SK-N-SH treated with all-trans-retinoic acid at 6 μM for 48 hours (cell line): ENCODE data around the gene FZR1.

Source experiments
- ATAC-seq: fragments of 200-7000 bp; cut with Tn5 transposase; 3 replicates; pipeline ENCODE4 v1.9.1; 2020; ENCODE audit warnings: mild to moderate bottlenecking, moderate library complexity
- ARNTL ChIP-seq: fragments of 450-650 bp; formaldehyde crosslinking; IDR thresholded peaks from 2 replicates; pipeline ENCODE4 v1.5.0; 2020; ENCODE audit warnings: low read depth, mild to moderate bottlenecking, moderate library complexity, borderline replicate concordance
- BACH2 ChIP-seq: fragments of 250-450 bp; sonication (Bioruptor Pico); IDR thresholded peaks from 2 replicates; pipeline ENCODE4 v1.9.0; 2021; ENCODE audit warnings: mild to moderate bottlenecking, borderline replicate concordance
- CSDC2 ChIP-seq: fragments of 250-450 bp; sonication (Bioruptor Pico); IDR thresholded peaks from 2 replicates; pipeline ENCODE4 v1.5.0; 2020; ENCODE audit warnings: mild to moderate bottlenecking, moderate library complexity
- ESRRG ChIP-seq: fragments of 250-450 bp; sonication (Bioruptor Pico); IDR thresholded peaks from 2 replicates; pipeline ENCODE4 v1.6.1; 2021; ENCODE audit warnings: mild to moderate bottlenecking
- ISL1 ChIP-seq: fragments of 250-450 bp; sonication (Bioruptor Pico); IDR thresholded peaks from 2 replicates; pipeline ENCODE4 v2.1.2; 2022; ENCODE audit warnings: mild to moderate bottlenecking, moderate library complexity
- OSR1 ChIP-seq: fragments of 250-450 bp; sonication (Bioruptor Pico); IDR thresholded peaks from 2 replicates; pipeline ENCODE4 v1.8.0; 2022; ENCODE audit warnings: moderate library complexity, mild to moderate bottlenecking, inconsistent platforms
- PPARA ChIP-seq: fragments of 250-450 bp; sonication (Bioruptor Pico); IDR thresholded peaks from 2 replicates; pipeline ENCODE4 v1.5.0; 2020; ENCODE audit warnings: mild to moderate bottlenecking, borderline replicate concordance
- RARB ChIP-seq: fragments of 250-450 bp; sonication (Bioruptor Pico); IDR thresholded peaks from 2 replicates; pipeline ENCODE4 v1.8.0; 2021; ENCODE audit warnings: mild to moderate bottlenecking, moderate library complexity
- SNAI2 ChIP-seq: fragments of 250-450 bp; sonication (Bioruptor Pico); IDR thresholded peaks from 2 replicates; pipeline ENCODE4 v1.5.0; 2020; ENCODE audit warnings: mild to moderate bottlenecking, moderate library complexity
- TCF4 ChIP-seq: fragments of 250-450 bp; sonication (Bioruptor Pico); IDR thresholded peaks from 2 replicates; pipeline ENCODE4 v1.8.0; 2021; ENCODE audit warnings: mild to moderate bottlenecking, moderate library complexity, borderline replicate concordance
- TOX ChIP-seq: fragments of 250-450 bp; sonication (Bioruptor Pico); IDR thresholded peaks from 2 replicates; pipeline ENCODE4 v1.8.0; 2021; ENCODE audit warnings: mild to moderate bottlenecking, moderate library complexity, borderline replicate concordance
- ZC3H10 ChIP-seq: fragments of 250-450 bp; sonication (Bioruptor Pico); IDR thresholded peaks from 2 replicates; pipeline ENCODE4 v1.5.1; 2021; ENCODE audit warnings: mild to moderate bottlenecking, moderate library complexity
- ZFP3 ChIP-seq: fragments of 250-450 bp; sonication (Bioruptor Pico); IDR thresholded peaks from 2 replicates; pipeline ENCODE4 v1.5.0; 2020; ENCODE audit warnings: mild to moderate bottlenecking, moderate library complexity
- ZFP30 ChIP-seq: fragments of 450-650 bp; formaldehyde crosslinking; IDR thresholded peaks from 2 replicates; pipeline ENCODE4 v1.5.0; 2022; ENCODE audit warnings: mild to moderate bottlenecking, moderate library complexity
- ZNF565 ChIP-seq: fragments of 450-650 bp; formaldehyde crosslinking; conservative IDR thresholded peaks from 2 replicates; pipeline ENCODE4 v1.5.0; 2020; ENCODE audit warnings: low read depth, mild to moderate bottlenecking, moderate library complexity
- ZNF70 ChIP-seq: fragments of 450-650 bp; formaldehyde crosslinking; IDR thresholded peaks from 2 replicates; pipeline ENCODE4 v1.5.0; 2020; ENCODE audit warnings: mild to moderate bottlenecking, moderate library complexity
- ZNF8 ChIP-seq: fragments of 450-650 bp; formaldehyde crosslinking; IDR thresholded peaks from 2 replicates; pipeline ENCODE4 v1.5.0; 2020; ENCODE audit warnings: mild to moderate bottlenecking, moderate library complexity
- TF ChIP-seq, protein P1 (sequence below): fragments of 250-450 bp; sonication (Bioruptor Pico); IDR thresholded peaks from 2 replicates; pipeline ENCODE4 v1.5.0; 2020; ENCODE audit warnings: mild to moderate bottlenecking, moderate library complexity
- TF ChIP-seq, protein P2 (sequence below): fragments of 250-450 bp; sonication (Bioruptor Pico); IDR thresholded peaks from 2 replicates; pipeline ENCODE4 v1.5.1; 2021; ENCODE audit warnings: mild to moderate bottlenecking, moderate library complexity
- TF ChIP-seq, protein P3 (sequence below): fragments of 250-450 bp; sonication (Bioruptor Pico); IDR thresholded peaks from 2 replicates; pipeline ENCODE4 v1.8.0; 2021; ENCODE audit warnings: low read depth, mild to moderate bottlenecking, moderate library complexity, borderline replicate concordance
- TF ChIP-seq, protein P4 (sequence below): fragments of 250-450 bp; sonication (Bioruptor Pico); IDR thresholded peaks from 2 replicates; pipeline ENCODE4 v1.5.1; 2020; ENCODE audit warnings: low read depth, mild to moderate bottlenecking, moderate library complexity

FZR1 gene

DNA sequence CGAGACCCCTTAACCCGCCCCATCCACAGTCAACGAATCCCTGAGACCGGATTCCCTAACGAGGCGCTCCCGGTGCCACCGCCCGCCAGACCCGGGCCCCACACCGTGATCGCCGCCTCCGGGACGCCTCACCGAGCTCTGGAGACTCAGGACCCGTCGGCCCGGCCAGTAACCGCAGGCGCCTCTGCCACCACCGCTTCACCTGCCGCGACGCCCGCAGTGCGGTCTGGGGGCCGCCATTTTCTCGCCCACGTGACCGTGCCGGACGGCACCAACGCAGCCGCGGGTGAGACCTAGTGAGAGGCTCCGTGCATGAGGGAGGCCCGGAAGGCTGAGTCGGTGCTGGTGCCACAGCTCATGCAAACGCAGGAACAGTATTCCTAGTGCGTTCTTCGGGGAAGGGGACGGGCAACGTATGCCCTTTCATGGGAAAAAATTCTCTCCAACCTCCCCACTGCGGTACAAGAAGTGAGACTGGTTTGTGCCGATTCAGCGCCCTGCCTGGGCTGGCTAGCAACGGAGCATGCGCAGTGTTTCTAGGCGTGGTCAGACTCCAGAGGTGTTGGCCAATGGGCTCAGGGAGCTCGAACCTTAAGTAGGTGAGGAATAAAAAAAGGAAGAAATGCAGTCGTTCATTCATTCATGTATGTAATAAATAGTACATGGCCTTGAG lies 5.5 kb upstream of the FZR1 start, which contains the start of gene DOHH:
Gene DOHH (minus strand): TSS at position 246 of the 673 bp plus-strand sequence. CDS start 3,860 bp downstream, outside the sequence.
- ATAC-seq, result peak; percentile 96
- TF ChIP-seq ZC3H10 (no peak), TCF4 (no peak), ZNF565 (CRISPR knock-in tag) (no peak), TOX (CRISPR knock-in tag) (no peak), SNAI2 (CRISPR knock-in tag) (no peak), BACH2 (no peak), ARNTL (CRISPR knock-in tag) (no peak), CSDC2 (CRISPR knock-in tag) (no peak), ZFP3 (CRISPR knock-in tag) (no peak), PPARA (CRISPR knock-in tag) (no peak), ZFP30 (CRISPR knock-in tag) (no peak), OSR1 (CRISPR knock-in tag) (no peak), ISL1 (CRISPR knock-in tag) (no peak)
- TF ChIP-seq, protein P1, sequence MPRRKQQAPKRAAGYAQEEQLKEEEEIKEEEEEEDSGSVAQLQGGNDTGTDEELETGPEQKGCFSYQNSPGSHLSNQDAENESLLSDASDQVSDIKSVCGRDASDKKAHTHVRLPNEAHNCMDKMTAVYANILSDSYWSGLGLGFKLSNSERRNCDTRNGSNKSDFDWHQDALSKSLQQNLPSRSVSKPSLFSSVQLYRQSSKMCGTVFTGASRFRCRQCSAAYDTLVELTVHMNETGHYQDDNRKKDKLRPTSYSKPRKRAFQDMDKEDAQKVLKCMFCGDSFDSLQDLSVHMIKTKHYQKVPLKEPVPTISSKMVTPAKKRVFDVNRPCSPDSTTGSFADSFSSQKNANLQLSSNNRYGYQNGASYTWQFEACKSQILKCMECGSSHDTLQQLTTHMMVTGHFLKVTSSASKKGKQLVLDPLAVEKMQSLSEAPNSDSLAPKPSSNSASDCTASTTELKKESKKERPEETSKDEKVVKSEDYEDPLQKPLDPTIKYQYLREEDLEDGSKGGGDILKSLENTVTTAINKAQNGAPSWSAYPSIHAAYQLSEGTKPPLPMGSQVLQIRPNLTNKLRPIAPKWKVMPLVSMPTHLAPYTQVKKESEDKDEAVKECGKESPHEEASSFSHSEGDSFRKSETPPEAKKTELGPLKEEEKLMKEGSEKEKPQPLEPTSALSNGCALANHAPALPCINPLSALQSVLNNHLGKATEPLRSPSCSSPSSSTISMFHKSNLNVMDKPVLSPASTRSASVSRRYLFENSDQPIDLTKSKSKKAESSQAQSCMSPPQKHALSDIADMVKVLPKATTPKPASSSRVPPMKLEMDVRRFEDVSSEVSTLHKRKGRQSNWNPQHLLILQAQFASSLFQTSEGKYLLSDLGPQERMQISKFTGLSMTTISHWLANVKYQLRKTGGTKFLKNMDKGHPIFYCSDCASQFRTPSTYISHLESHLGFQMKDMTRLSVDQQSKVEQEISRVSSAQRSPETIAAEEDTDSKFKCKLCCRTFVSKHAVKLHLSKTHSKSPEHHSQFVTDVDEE (CRISPR knock-in tag), result no peak
- TF ChIP-seq, protein P2, sequence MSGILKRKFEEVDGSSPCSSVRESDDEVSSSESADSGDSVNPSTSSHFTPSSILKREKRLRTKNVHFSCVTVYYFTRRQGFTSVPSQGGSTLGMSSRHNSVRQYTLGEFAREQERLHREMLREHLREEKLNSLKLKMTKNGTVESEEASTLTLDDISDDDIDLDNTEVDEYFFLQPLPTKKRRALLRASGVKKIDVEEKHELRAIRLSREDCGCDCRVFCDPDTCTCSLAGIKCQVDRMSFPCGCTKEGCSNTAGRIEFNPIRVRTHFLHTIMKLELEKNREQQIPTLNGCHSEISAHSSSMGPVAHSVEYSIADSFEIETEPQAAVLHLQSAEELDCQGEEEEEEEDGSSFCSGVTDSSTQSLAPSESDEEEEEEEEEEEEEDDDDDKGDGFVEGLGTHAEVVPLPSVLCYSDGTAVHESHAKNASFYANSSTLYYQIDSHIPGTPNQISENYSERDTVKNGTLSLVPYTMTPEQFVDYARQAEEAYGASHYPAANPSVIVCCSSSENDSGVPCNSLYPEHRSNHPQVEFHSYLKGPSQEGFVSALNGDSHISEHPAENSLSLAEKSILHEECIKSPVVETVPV (CRISPR knock-in tag), result no peak
- TF ChIP-seq, protein P3, sequence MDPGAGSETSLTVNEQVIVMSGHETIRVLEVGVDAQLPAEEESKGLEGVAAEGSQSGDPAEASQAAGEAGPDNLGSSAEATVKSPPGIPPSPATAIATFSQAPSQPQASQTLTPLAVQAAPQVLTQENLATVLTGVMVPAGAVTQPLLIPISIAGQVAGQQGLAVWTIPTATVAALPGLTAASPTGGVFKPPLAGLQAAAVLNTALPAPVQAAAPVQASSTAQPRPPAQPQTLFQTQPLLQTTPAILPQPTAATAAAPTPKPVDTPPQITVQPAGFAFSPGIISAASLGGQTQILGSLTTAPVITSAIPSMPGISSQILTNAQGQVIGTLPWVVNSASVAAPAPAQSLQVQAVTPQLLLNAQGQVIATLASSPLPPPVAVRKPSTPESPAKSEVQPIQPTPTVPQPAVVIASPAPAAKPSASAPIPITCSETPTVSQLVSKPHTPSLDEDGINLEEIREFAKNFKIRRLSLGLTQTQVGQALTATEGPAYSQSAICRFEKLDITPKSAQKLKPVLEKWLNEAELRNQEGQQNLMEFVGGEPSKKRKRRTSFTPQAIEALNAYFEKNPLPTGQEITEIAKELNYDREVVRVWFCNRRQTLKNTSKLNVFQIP (CRISPR knock-in tag), result no peak
- TF ChIP-seq, protein P4, sequence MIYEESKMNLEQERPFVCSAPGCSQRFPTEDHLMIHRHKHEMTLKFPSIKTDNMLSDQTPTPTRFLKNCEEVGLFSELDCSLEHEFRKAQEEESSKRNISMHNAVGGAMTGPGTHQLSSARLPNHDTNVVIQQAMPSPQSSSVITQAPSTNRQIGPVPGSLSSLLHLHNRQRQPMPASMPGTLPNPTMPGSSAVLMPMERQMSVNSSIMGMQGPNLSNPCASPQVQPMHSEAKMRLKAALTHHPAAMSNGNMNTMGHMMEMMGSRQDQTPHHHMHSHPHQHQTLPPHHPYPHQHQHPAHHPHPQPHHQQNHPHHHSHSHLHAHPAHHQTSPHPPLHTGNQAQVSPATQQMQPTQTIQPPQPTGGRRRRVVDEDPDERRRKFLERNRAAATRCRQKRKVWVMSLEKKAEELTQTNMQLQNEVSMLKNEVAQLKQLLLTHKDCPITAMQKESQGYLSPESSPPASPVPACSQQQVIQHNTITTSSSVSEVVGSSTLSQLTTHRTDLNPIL, result no peak
- TF ChIP-seq, all 23 proteins: peak for 0

DNA sequence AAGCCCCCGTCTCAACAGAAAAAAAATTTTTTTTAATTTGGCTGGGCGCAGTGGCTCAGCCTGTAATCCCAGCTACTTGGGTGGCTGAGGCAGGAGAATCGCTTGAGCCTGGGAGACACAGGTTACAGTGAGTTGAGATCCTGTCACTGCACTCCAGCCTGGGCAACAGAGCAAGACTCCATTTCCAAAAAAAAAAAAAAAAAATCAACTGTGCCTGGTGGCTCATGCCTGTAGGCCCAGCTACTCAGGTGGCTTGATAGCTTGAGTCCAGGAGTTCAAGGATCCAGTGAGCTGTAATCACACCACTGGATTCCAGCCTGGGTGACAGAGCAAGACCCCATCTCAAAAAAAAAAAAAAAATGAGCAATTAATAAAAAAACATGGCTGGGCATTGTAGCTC lies 4.3 kb upstream of the FZR1 start:
- TF ChIP-seq, protein P4, result no peak
- TF ChIP-seq BACH2 (no peak), RARB (CRISPR knock-in tag) (no peak), ZNF8 (no peak), ESRRG (CRISPR knock-in tag) (no peak), SNAI2 (CRISPR knock-in tag) (no peak), CSDC2 (CRISPR knock-in tag) (no peak), OSR1 (CRISPR knock-in tag) (no peak), TCF4 (no peak), ZNF565 (CRISPR knock-in tag) (no peak), ZC3H10 (no peak), PPARA (CRISPR knock-in tag) (no peak), TOX (CRISPR knock-in tag) (no peak), ZNF70 (CRISPR knock-in tag) (no peak)
- TF ChIP-seq, protein P3 (CRISPR knock-in tag), result no peak
- TF ChIP-seq, protein P2 (CRISPR knock-in tag), result no peak

More for the DNA sequence above, 4.3 kb upstream of the FZR1 start:
- ATAC-seq, result no peak
